Erythroblast (primary cell): ENCODE results near the gene CORO1C.
"Not testable (repeated sequence)": the region's sequence is repeated elsewhere in the genome, so short reads cannot be mapped to it uniquely, and the experiment has no call there.

Source experiments
- GATA1 ChIP-seq: IDR thresholded peaks from 2 replicates; pipeline ENCODE4 v1.6.1; 2011; ENCODE audit warnings: low read depth, mild to moderate bottlenecking, control low read depth, low read length, moderate library complexity
- POLR2A ChIP-seq: IDR thresholded peaks from 2 replicates; pipeline ENCODE4 v1.6.1; 2011; ENCODE audit warnings: mild to moderate bottlenecking, low read length

- TF ChIP-seq POLR2A, GATA1: not testable (repeated sequence)
These were observed 75.5 kb downstream of the CORO1C start for GRCh38 chr12:108655812-108656175.
